Mesothelial cell of epicardium (in vitro differentiated cells): Measurements from ENCODE around the gene STAT4. TPM values are rescaled to one million over a fixed set of nuclear protein-coding genes. Genes with fewer than 3 reads are reported as not detected.

ENCODE experiments used
- DNase-seq, 2 experiments: peaks; one replicate each; pipeline ENCODE4 v3.0.0; 2021; ENCODE audit warnings: low spot score in 2 of 2; ENCODE audit not compliant: unreplicated experiment in 2 of 2
- H3K27ac Mint-ChIP-seq: 2 replicates; pipeline ENCODE4 v1.8.0; 2021; ENCODE audit warnings: mixed read lengths
- H3K27me3 Mint-ChIP-seq: 2 replicates; pipeline ENCODE4 v1.8.0; 2021; ENCODE audit warnings: low read depth, mixed read lengths
- H3K36me3 Mint-ChIP-seq: 2 replicates; pipeline ENCODE4 v1.8.0; 2021; ENCODE audit warnings: mixed read lengths
- H3K4me1 Mint-ChIP-seq: 2 replicates; pipeline ENCODE4 v1.8.0; 2021; ENCODE audit warnings: mixed read lengths
- H3K4me3 Mint-ChIP-seq: 2 replicates; pipeline ENCODE4 v1.8.0; 2021; ENCODE audit warnings: mild to moderate bottlenecking, moderate library complexity, mixed read lengths
- H3K9me3 Mint-ChIP-seq: 2 replicates; pipeline ENCODE4 v1.8.0; 2021; ENCODE audit warnings: mixed read lengths
- total RNA-seq: library from RNA; stranded (reverse); gene quantifications from 3 replicates; pipeline ENCODE4 v1.2.1, GENCODE V29; 2021
- TF ChIP-seq, protein P1 (sequence below): fragments of 200-600 bp; sonication (generic); IDR thresholded peaks from one replicate; pipeline ENCODE4 v1.5.0; 2021; ENCODE audit warnings: antibody characterized with exemption; ENCODE audit not compliant: unreplicated experiment

STAT4 gene
- total RNA-seq, 1 donor from 2014 or later, result 2.4 TPM

DNA sequence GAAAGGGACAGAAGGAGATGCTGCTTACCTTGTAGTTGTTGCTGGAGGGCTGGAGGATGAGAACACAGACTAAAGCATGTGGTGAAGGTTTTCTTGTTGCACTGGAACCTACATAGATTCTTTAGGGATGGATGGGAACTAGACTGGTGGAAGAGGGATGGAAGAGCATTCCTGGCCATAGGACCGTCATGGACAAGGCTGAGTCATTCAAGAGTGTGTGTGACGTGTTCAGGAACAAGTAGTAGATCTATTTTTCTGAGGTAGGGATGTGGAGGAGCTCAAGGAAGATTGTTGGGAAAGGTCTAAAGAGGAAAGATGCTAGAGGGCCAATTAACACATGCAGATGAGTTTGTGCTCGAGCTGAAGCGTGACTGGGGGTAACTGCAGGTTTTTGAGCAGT is 6.6 kb downstream of the STAT4 start:
- H3K36me3 Mint-ChIP-seq, result no peaks in the 10 kb centered on the region
- peaks cover 16% of the 10 kb centered on the region for H3K9me3 Mint-ChIP-seq
- no peak overlapping the region for H3K4me3 Mint-ChIP-seq
- peaks cover 46% of the 10 kb centered on the region for H3K27me3 Mint-ChIP-seq
- no peak overlapping the region for H3K27ac Mint-ChIP-seq
- no peak for DNase-seq
- TF ChIP-seq, protein P1, sequence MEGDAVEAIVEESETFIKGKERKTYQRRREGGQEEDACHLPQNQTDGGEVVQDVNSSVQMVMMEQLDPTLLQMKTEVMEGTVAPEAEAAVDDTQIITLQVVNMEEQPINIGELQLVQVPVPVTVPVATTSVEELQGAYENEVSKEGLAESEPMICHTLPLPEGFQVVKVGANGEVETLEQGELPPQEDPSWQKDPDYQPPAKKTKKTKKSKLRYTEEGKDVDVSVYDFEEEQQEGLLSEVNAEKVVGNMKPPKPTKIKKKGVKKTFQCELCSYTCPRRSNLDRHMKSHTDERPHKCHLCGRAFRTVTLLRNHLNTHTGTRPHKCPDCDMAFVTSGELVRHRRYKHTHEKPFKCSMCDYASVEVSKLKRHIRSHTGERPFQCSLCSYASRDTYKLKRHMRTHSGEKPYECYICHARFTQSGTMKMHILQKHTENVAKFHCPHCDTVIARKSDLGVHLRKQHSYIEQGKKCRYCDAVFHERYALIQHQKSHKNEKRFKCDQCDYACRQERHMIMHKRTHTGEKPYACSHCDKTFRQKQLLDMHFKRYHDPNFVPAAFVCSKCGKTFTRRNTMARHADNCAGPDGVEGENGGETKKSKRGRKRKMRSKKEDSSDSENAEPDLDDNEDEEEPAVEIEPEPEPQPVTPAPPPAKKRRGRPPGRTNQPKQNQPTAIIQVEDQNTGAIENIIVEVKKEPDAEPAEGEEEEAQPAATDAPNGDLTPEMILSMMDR, result no peak
- H3K4me1 Mint-ChIP-seq, result no peaks in the 10 kb centered on the region

GRCh38 chr2:191143791-191144190 is 7.0 kb downstream of the STAT4 start:
- Mint-ChIP-seq H3K36me3 (no peaks in the 10 kb centered on the region), H3K4me1 (no peaks in the 10 kb centered on the region), H3K4me3 (no peak overlapping the region), H3K27ac (no peak overlapping the region), H3K9me3 (peaks cover 18% of the 10 kb centered on the region), H3K27me3 (peaks cover 46% of the 10 kb centered on the region)
- TF ChIP-seq, protein P1, result no peak
- no peak for DNase-seq

DNA sequence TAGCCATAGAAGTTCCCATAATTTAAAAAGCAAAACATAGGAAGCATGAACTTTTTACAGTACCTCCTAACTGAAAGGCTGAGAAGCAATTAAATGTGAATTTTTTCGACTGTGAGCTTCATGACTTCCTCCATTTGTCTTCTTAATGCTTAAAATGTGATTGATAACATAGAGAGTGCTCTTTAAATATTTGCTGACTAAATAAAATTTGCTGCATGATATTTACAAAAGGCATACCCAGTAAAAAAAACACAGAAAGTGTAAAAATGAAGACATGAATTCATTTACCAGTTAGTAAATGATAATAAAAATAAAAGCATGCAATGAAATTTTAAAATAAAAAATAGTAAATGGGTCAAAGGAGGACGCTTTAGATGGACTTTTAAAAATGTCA is 21.9 kb downstream of the STAT4 start:
- H3K27ac Mint-ChIP-seq, result no peak overlapping the region
- H3K9me3 Mint-ChIP-seq, result no peaks in the 10 kb centered on the region
- H3K4me3 Mint-ChIP-seq, result no peak overlapping the region
- H3K4me1 Mint-ChIP-seq, result peaks cover 2% of the 10 kb centered on the region
- DNase-seq, result no peak
- no peaks in the 10 kb centered on the region for H3K36me3 Mint-ChIP-seq
- TF ChIP-seq, protein P1, result no peak
- peaks cover 24% of the 10 kb centered on the region for H3K27me3 Mint-ChIP-seq

- H3K4me3 Mint-ChIP-seq, result no peak overlapping the region
Measured at GRCh38 chr2:191128172-191128910, 22.5 kb downstream of the STAT4 start.

GRCh38 chr2:191127235-191127634 is 23.6 kb downstream of the STAT4 start:
- Mint-ChIP-seq H3K36me3 (no peaks in the 10 kb centered on the region), H3K4me1 (peaks cover 2% of the 10 kb centered on the region), H3K27me3 (peaks cover 41% of the 10 kb centered on the region), H3K27ac (no peak overlapping the region), H3K9me3 (no peaks in the 10 kb centered on the region), H3K4me3 (no peak overlapping the region)
- DNase-seq, result no peak
- TF ChIP-seq, protein P1, result no peak

More at GRCh38 chr2:191128172-191128910, 22.5 kb downstream of the STAT4 start:
- H3K9me3 Mint-ChIP-seq, result no peaks in the 10 kb centered on the region
- no peak for DNase-seq
- H3K36me3 Mint-ChIP-seq, result no peaks in the 10 kb centered on the region
- peaks cover 30% of the 10 kb centered on the region for H3K27me3 Mint-ChIP-seq
- TF ChIP-seq, protein P1, result no peak
- H3K27ac Mint-ChIP-seq, result no peak overlapping the region
- peaks cover 2% of the 10 kb centered on the region for H3K4me1 Mint-ChIP-seq
